Muscle layer of duodenum (tissue), 2 donors: ENCODE data around the gene CCNH.

Experiments used
- H3K27ac ChIP-seq: one replicate; pipeline ENCODE4 v1.7.0; 2013; ENCODE audit warnings: mild to moderate bottlenecking, low read length
- H3K27me3 ChIP-seq: one replicate; pipeline ENCODE4 v1.7.0; 2013; ENCODE audit warnings: low read depth, mild to moderate bottlenecking, control low read depth, low read length
- H3K36me3 ChIP-seq, 2 donors: one replicate each; pipeline ENCODE4 v1.7.0; 2013; ENCODE audit warnings: low read length in 2 of 2, control low read depth in 1 of 2, mild to moderate bottlenecking in 1 of 2; ENCODE audit not compliant: insufficient read depth in 2 of 2, control insufficient read depth in 1 of 2
- H3K4me1 ChIP-seq, 2 donors: one replicate each; pipeline ENCODE4 v1.7.0; 2013; ENCODE audit warnings: low read length in 2 of 2, mild to moderate bottlenecking in 2 of 2, control low read depth in 1 of 2, moderate library complexity in 1 of 2; ENCODE audit not compliant: insufficient read depth in 2 of 2, control insufficient read depth in 1 of 2
- H3K4me3 ChIP-seq, 2 donors: one replicate each; pipeline ENCODE4 v1.7.0; 2013; ENCODE audit warnings: low read length in 2 of 2, low read depth in 1 of 2, mild to moderate bottlenecking in 1 of 2
- H3K9me3 ChIP-seq, 2 donors: one replicate each; pipeline ENCODE4 v1.7.0; 2013; ENCODE audit warnings: low read length in 2 of 2, control low read depth in 1 of 2, mild to moderate bottlenecking in 1 of 2; ENCODE audit not compliant: control insufficient read depth in 1 of 2
- donor health status: healthy.

Gene CCNH

GRCh38 chr5:87430863-87431457 lies 18.2 kb upstream of the CCNH start:
- H3K9me3 ChIP-seq, result no peaks in the 10 kb centered on the region

GRCh38 chr5:87423755-87424154 lies 11.0 kb upstream of the CCNH start:
- no peak overlapping the region for H3K27ac ChIP-seq
- H3K36me3 ChIP-seq, result no peaks in the 10 kb centered on the region
- no peak overlapping the region for H3K4me3 ChIP-seq
- H3K4me1 ChIP-seq, result no peaks in the 10 kb centered on the region
- no peaks in the 10 kb centered on the region for H3K9me3 ChIP-seq
- H3K27me3 ChIP-seq, result no peaks in the 10 kb centered on the region

More at GRCh38 chr5:87430863-87431457, 18.2 kb upstream of the CCNH start:
- Histone ChIP-seq H3K27me3 (no peaks in the 10 kb centered on the region), H3K4me1 (no peaks in the 10 kb centered on the region), H3K27ac (no peak overlapping the region), H3K36me3 (no peaks in the 10 kb centered on the region), H3K4me3 (no peak overlapping the region)

GRCh38 chr5:87421307-87421706 lies 8.6 kb upstream of the CCNH start:
- Histone ChIP-seq H3K4me3 (no peak overlapping the region), H3K4me1 (no peaks in the 10 kb centered on the region), H3K9me3 (no peaks in the 10 kb centered on the region), H3K27me3 (no peaks in the 10 kb centered on the region), H3K27ac (no peak overlapping the region), H3K36me3 (no peaks in the 10 kb centered on the region)

GRCh38 chr5:87418506-87418905 lies 5.8 kb upstream of the CCNH start:
- H3K9me3 ChIP-seq, result no peaks in the 10 kb centered on the region
- no peak overlapping the region for H3K4me3 ChIP-seq
- no peaks in the 10 kb centered on the region for H3K27me3 ChIP-seq
- H3K36me3 ChIP-seq, result no peaks in the 10 kb centered on the region
- H3K27ac ChIP-seq, result no peak overlapping the region
- no peaks in the 10 kb centered on the region for H3K4me1 ChIP-seq

GRCh38 chr5:87413343-87413645 lies 564 bp upstream of the CCNH start:
- peaks cover 6 to 11% of the 10 kb centered on the region in 2 donors for H3K4me1 ChIP-seq
- no peaks in the 10 kb centered on the region for H3K9me3 ChIP-seq
- H3K27ac ChIP-seq, result peak overlapping the region; percentile 98
- H3K36me3 ChIP-seq, result peaks cover 11 to 12% of the 10 kb centered on the region in 2 donors
- no peaks in the 10 kb centered on the region for H3K27me3 ChIP-seq
- peak overlapping the region; percentile 74 to 93 for H3K4me3 ChIP-seq

GRCh38 chr5:87411973-87412629 lies 629 bp downstream of the CCNH start:
- Histone ChIP-seq H3K27ac (peak overlapping the region; percentile 98), H3K27me3 (no peaks in the 10 kb centered on the region), H3K4me1 (peaks cover 6 to 11% of the 10 kb centered on the region in 2 donors), H3K9me3 (no peaks in the 10 kb centered on the region), H3K4me3 (peak overlapping the region; percentile 74 to 93), H3K36me3 (peaks cover 20 to 23% of the 10 kb centered on the region in 2 donors)

- H3K36me3 ChIP-seq, result peaks cover 25 to 28% of the 10 kb centered on the region in 2 donors
- no peaks in the 10 kb centered on the region for H3K27me3 ChIP-seq
- peak overlapping the region; percentile 98 for H3K27ac ChIP-seq
- peak overlapping the region; percentile 74 to 93 for H3K4me3 ChIP-seq
- no peaks in the 10 kb centered on the region for H3K9me3 ChIP-seq
- H3K4me1 ChIP-seq, result peaks cover 6 to 11% of the 10 kb centered on the region in 2 donors
Observed at GRCh38 chr5:87411586-87411972, 1.2 kb downstream of the CCNH start.

GRCh38 chr5:87410931-87411330 lies 1.8 kb downstream of the CCNH start:
- peak overlapping the region in 1 of 2 donors; percentile 93 for H3K4me3 ChIP-seq
- peak overlapping the region; percentile 16 for H3K27ac ChIP-seq
- H3K36me3 ChIP-seq, result peaks cover 30 to 34% of the 10 kb centered on the region in 2 donors
- H3K27me3 ChIP-seq, result no peaks in the 10 kb centered on the region
- peaks cover 6 to 11% of the 10 kb centered on the region in 2 donors for H3K4me1 ChIP-seq
- H3K9me3 ChIP-seq, result no peaks in the 10 kb centered on the region

GRCh38 chr5:87408204-87408603 lies 4.5 kb downstream of the CCNH start:
- H3K4me1 ChIP-seq, result peaks cover 6 to 11% of the 10 kb centered on the region in 2 donors
- no peak overlapping the region for H3K27ac ChIP-seq
- H3K36me3 ChIP-seq, result peaks cover 54 to 55% of the 10 kb centered on the region in 2 donors
- H3K4me3 ChIP-seq, result no peak overlapping the region
- H3K27me3 ChIP-seq, result no peaks in the 10 kb centered on the region
- H3K9me3 ChIP-seq, result no peaks in the 10 kb centered on the region

- Histone ChIP-seq H3K36me3 (peaks cover 62 to 72% of the 10 kb centered on the region in 2 donors), H3K4me3 (no peak overlapping the region), H3K27ac (no peak overlapping the region), H3K4me1 (peaks cover 0 to 1% of the 10 kb centered on the region in 2 donors), H3K27me3 (no peaks in the 10 kb centered on the region), H3K9me3 (no peaks in the 10 kb centered on the region)
Observed at GRCh38 chr5:87405472-87406155, 7.1 kb downstream of the CCNH start.

- Histone ChIP-seq H3K36me3 (peaks cover 61 to 71% of the 10 kb centered on the region in 2 donors), H3K27ac (no peak overlapping the region), H3K4me3 (no peak overlapping the region)
Observed at GRCh38 chr5:87404359-87404758, 8.4 kb downstream of the CCNH start.

More at GRCh38 chr5:87404359-87404758, 8.4 kb downstream of the CCNH start:
- Histone ChIP-seq H3K27me3 (no peaks in the 10 kb centered on the region), H3K9me3 (no peaks in the 10 kb centered on the region), H3K4me1 (no peaks in the 10 kb centered on the region)
